ENCODE measurements around the gene RTF1.

DNA sequence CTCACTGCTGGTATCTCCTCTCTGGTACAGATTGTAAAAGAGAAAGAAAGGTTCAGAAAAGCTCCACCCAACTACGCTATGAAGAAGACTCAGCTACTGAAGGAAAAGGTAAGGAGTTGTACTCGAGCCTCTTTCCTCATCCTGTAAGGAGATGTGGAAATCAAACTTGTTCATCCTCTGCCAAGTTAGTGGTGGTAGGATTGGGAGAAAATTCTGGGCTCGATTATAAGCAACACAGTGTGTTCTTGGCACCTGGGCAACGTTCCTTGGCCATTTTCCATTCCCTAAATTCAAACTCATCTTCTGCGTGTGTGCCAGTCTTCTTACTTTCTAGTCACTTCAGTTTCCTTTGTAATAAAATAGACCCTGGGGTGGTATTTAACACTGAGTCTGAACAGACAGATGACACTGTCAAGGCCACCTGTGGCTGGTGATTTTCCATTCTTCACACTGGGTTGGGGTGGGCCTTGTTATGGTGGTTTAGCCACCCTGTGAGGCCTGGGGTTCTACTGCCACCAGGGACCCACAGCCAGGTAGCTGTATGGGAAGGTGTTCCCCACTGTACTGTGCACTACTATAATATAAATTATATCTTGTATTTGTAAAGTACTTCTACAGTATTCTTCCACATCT lies 59.6 kb downstream of the RTF1 start:
- TF ChIP-seq, protein P1, sequence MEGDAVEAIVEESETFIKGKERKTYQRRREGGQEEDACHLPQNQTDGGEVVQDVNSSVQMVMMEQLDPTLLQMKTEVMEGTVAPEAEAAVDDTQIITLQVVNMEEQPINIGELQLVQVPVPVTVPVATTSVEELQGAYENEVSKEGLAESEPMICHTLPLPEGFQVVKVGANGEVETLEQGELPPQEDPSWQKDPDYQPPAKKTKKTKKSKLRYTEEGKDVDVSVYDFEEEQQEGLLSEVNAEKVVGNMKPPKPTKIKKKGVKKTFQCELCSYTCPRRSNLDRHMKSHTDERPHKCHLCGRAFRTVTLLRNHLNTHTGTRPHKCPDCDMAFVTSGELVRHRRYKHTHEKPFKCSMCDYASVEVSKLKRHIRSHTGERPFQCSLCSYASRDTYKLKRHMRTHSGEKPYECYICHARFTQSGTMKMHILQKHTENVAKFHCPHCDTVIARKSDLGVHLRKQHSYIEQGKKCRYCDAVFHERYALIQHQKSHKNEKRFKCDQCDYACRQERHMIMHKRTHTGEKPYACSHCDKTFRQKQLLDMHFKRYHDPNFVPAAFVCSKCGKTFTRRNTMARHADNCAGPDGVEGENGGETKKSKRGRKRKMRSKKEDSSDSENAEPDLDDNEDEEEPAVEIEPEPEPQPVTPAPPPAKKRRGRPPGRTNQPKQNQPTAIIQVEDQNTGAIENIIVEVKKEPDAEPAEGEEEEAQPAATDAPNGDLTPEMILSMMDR (IDR thresholded peaks at IDR 0.05) = no peak
- TF ChIP-seq GATA2 (CRISPR knock-in tag; IDR thresholded peaks at IDR 0.05) = no peak
- TF ChIP-seq CHD2 (IDR thresholded peaks at IDR 0.05; ENCODE audit: low read length, partially characterized antibody) = no peak
- TF ChIP-seq TEAD4 (IDR thresholded peaks at IDR 0.05; ENCODE audit: borderline replicate concordance, insufficient read depth) = no peak
